GM21447 (cell line): Measurements from ENCODE around the gene HERPUD2.

ENCODE experiments used
- ATAC-seq: cut with Tn5 transposase; IDR thresholded peaks from one replicate; pipeline ENCODE4 v1.9.1; 2021; ENCODE audit not compliant: unreplicated experiment

Gene HERPUD2

GRCh38 chr7:35694784-35695472 is at the start of gene HERPUD2:
HERPUD2 (minus strand) TSS chr7:35695135; CDS start chr7:35694330, 805 bp downstream.
- ATAC-seq, result peak; percentile 88

GRCh38 chr7:35738889-35739288 is 44.0 kb upstream of the HERPUD2 start:
- ATAC-seq, result no peak

- no peak for ATAC-seq
Observed at GRCh38 chr7:35736725-35737124, 41.8 kb upstream of the HERPUD2 start.

GRCh38 chr7:35735396-35735795 is 40.5 kb upstream of the HERPUD2 start:
- no peak for ATAC-seq

- no peak for ATAC-seq
Observed at GRCh38 chr7:35734001-35734483, 39.1 kb upstream of the HERPUD2 start.

- no peak for ATAC-seq
Observed at GRCh38 chr7:35731349-35731748, 36.4 kb upstream of the HERPUD2 start.

- peak; percentile 57 for ATAC-seq
Observed at GRCh38 chr7:35729061-35729783, 34.3 kb upstream of the HERPUD2 start.

GRCh38 chr7:35728412-35729060 is 33.6 kb upstream of the HERPUD2 start:
- ATAC-seq, result no peak

- ATAC-seq, result peak; percentile 12
Observed at GRCh38 chr7:35727571-35727970, 32.6 kb upstream of the HERPUD2 start.

- no peak for ATAC-seq
Observed at GRCh38 chr7:35726654-35727053, 31.7 kb upstream of the HERPUD2 start.

- peak; percentile 40 for ATAC-seq
Observed at GRCh38 chr7:35725280-35725680, 30.3 kb upstream of the HERPUD2 start.

GRCh38 chr7:35723011-35723410 is 28.1 kb upstream of the HERPUD2 start:
- ATAC-seq, result no peak

- ATAC-seq, result no peak
Observed at GRCh38 chr7:35722054-35722849, 27.3 kb upstream of the HERPUD2 start.

- ATAC-seq, result no peak
Observed at GRCh38 chr7:35721288-35721687, 26.4 kb upstream of the HERPUD2 start.

- ATAC-seq, result no peak
Observed at GRCh38 chr7:35720849-35721248, 25.9 kb upstream of the HERPUD2 start.

GRCh38 chr7:35720032-35720431 is 25.1 kb upstream of the HERPUD2 start:
- no peak for ATAC-seq

- ATAC-seq, result no peak
Observed at GRCh38 chr7:35718047-35718446, 23.1 kb upstream of the HERPUD2 start.

GRCh38 chr7:35717516-35717915 is 22.6 kb upstream of the HERPUD2 start:
- ATAC-seq, result no peak

GRCh38 chr7:35717013-35717412 is 22.1 kb upstream of the HERPUD2 start:
- no peak for ATAC-seq

GRCh38 chr7:35716038-35716803 is 21.3 kb upstream of the HERPUD2 start:
- ATAC-seq, result no peak
